Measurements from ENCODE around the gene COMMD1.

GRCh38 chr2:61877571-61878245 lies 27.8 kb upstream of the COMMD1 start:
- TF ChIP-seq CTCF (conservative IDR thresholded peaks at IDR 0.05; ENCODE audit: low read depth, low read length): no peak
- TF ChIP-seq EZH2phosphoT487 (IDR thresholded peaks at IDR 0.05; ENCODE audit: borderline replicate concordance, low read length): no peak

Data from PC-3 (cell line).